Tibial nerve (tissue), 3 donors: ENCODE results near the gene RPS6KA5.

Source experiments
- POLR2A ChIP-seq, 2 donors: fragments of 450-650 bp; IDR thresholded peaks; one replicate each; pipeline ENCODE4 v1.6.1; 2017; ENCODE audit warnings: antibody characterized with exemption in 2 of 2, mild to moderate bottlenecking in 2 of 2, moderate library complexity in 2 of 2
- TF ChIP-seq, protein P1 (sequence below), 5 experiments: fragments of 200-600 bp in 3 of 5; fragments of 450-650 bp in 2 of 5; sonication (generic) in 3 of 5; IDR thresholded peaks; one replicate each; pipeline ENCODE4 v1.5.1; 2016 to 2019; ENCODE audit warnings: antibody characterized with exemption in 5 of 5, mild to moderate bottlenecking in 3 of 5, moderate library complexity in 2 of 5

DNA sequence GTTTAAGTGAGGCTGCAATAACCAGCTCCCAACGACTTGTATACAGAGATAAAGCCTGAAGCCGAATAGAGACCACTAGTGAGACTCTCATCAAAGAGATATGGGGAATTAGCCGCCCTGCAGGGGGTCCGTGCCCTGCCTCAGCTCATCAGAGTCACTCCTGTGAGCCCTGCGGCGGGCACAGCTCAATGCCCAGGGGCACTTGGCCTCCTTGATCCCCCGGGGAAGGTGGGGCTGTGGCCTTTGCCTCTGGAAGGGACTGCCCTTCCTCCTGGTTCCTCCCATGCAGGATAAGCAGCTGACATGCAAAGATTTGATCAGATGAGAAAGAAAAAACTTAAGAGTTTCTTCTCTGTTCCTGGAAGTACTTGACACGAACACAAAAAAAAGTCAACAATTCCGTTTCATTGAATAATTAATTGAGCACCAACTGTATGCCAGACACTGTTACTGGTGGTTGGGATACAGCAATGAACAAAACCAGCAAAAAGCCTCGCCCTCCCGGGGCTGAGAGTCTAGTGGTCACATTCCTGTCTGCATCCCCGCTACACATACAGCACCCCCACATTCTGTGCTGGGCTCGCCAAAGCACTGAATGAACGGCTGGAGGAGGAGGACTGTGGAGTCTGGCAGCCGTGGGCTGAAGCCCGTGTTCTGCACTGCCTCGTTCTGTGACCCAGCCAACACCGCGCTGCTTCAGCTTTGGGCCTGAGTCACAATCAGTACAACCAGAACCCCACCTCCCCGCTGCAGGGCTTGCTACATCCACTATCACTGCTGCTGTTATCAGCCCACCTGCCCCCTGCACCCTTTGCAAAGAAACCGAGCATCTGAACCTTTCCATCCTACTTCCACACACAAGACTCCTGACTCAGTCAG is 254.5 kb downstream of the RPS6KA5 start:
- TF ChIP-seq, protein P1, sequence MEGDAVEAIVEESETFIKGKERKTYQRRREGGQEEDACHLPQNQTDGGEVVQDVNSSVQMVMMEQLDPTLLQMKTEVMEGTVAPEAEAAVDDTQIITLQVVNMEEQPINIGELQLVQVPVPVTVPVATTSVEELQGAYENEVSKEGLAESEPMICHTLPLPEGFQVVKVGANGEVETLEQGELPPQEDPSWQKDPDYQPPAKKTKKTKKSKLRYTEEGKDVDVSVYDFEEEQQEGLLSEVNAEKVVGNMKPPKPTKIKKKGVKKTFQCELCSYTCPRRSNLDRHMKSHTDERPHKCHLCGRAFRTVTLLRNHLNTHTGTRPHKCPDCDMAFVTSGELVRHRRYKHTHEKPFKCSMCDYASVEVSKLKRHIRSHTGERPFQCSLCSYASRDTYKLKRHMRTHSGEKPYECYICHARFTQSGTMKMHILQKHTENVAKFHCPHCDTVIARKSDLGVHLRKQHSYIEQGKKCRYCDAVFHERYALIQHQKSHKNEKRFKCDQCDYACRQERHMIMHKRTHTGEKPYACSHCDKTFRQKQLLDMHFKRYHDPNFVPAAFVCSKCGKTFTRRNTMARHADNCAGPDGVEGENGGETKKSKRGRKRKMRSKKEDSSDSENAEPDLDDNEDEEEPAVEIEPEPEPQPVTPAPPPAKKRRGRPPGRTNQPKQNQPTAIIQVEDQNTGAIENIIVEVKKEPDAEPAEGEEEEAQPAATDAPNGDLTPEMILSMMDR (IDR thresholded peaks at IDR 0.05): no peak
- TF ChIP-seq POLR2A (IDR thresholded peaks at IDR 0.05): no peak
